VCaP (cell line): ENCODE measurements around the gene ARPC1B.
"Not testable (repeated sequence)": the region's sequence is repeated elsewhere in the genome, so short reads cannot be mapped to it uniquely, and the experiment has no call there.

ENCODE experiments used
- H3K27ac ChIP-seq: fragments of 450-650 bp; 2 replicates; pipeline ENCODE4 v1.5.1; 2017
- CTCF ChIP-seq: fragments of 450-650 bp; conservative IDR thresholded peaks from 2 replicates; pipeline ENCODE4 v1.5.1; 2017; ENCODE audit warnings: mild to moderate bottlenecking, moderate library complexity

The ARPC1B gene

GRCh38 chr7:99380823-99381663 lies 6.5 kb downstream of the ARPC1B start:
- TF ChIP-seq CTCF, result no peak
- H3K27ac ChIP-seq, result no peak overlapping the region

- H3K27ac ChIP-seq, result no peak overlapping the region
- no peak for TF ChIP-seq CTCF
These were observed 7.1 kb downstream of the ARPC1B start for GRCh38 chr7:99381664-99382075.

GRCh38 chr7:99383203-99383602 lies 8.7 kb downstream of the ARPC1B start:
- no peak overlapping the region for H3K27ac ChIP-seq
- no peak for TF ChIP-seq CTCF

GRCh38 chr7:99383791-99384370 lies 9.4 kb downstream of the ARPC1B start:
- H3K27ac ChIP-seq, result no peak overlapping the region
- TF ChIP-seq CTCF, result no peak

- no peak overlapping the region for H3K27ac ChIP-seq
These were observed 10.0 kb downstream of the ARPC1B start for GRCh38 chr7:99384523-99384922.

GRCh38 chr7:99385564-99385963 lies 11.0 kb downstream of the ARPC1B start:
- no peak overlapping the region for H3K27ac ChIP-seq
- no peak for TF ChIP-seq CTCF

More at GRCh38 chr7:99384523-99384922, 10.0 kb downstream of the ARPC1B start:
- no peak for TF ChIP-seq CTCF

GRCh38 chr7:99386584-99387238 lies 12.2 kb downstream of the ARPC1B start:
- no peak overlapping the region for H3K27ac ChIP-seq
- peak; percentile 28; the same call in 1 of the 2 replicates for TF ChIP-seq CTCF

GRCh38 chr7:99387239-99387635 lies 12.7 kb downstream of the ARPC1B start:
- not testable (repeated sequence) for H3K27ac ChIP-seq
